Stromal cell of bone marrow (primary cell): ENCODE data around the gene MARK1.
"Not testable (repeated sequence)": the region's sequence is repeated elsewhere in the genome, so short reads cannot be mapped to it uniquely, and the experiment has no call there.

Source experiments
- DNase-seq: peaks from one replicate; pipeline ENCODE4 v3.0.0-alpha.2; 2012; ENCODE audit warnings: low read depth

Gene MARK1

GRCh38 chr1:220528679-220529501 lies 954 bp downstream of the MARK1 start:
- no peak for DNase-seq

GRCh38 chr1:220529521-220530020 lies 1.6 kb downstream of the MARK1 start:
- no peak for DNase-seq

GRCh38 chr1:220533504-220534109 lies 5.7 kb downstream of the MARK1 start:
- no peak for DNase-seq

GRCh38 chr1:220544901-220545303 lies 17.0 kb downstream of the MARK1 start:
- peak; percentile 1 for DNase-seq

GRCh38 chr1:220550811-220551399 lies 23.0 kb downstream of the MARK1 start:
- DNase-seq = no peak

GRCh38 chr1:220551718-220552117 lies 23.8 kb downstream of the MARK1 start:
- no peak for DNase-seq

GRCh38 chr1:220552672-220553260 lies 24.8 kb downstream of the MARK1 start:
- DNase-seq = no peak

- no peak for DNase-seq
Measured at GRCh38 chr1:220556641-220557040, 28.7 kb downstream of the MARK1 start.

- DNase-seq = no peak
Measured at GRCh38 chr1:220563564-220563963, 35.6 kb downstream of the MARK1 start.

GRCh38 chr1:220564216-220564615 lies 36.3 kb downstream of the MARK1 start:
- no peak for DNase-seq

- DNase-seq = no peak
Measured at GRCh38 chr1:220565670-220566069, 37.7 kb downstream of the MARK1 start.

- DNase-seq = no peak
Measured at GRCh38 chr1:220566869-220567268, 38.9 kb downstream of the MARK1 start.

- no peak for DNase-seq
Measured at GRCh38 chr1:220572416-220572815, 44.5 kb downstream of the MARK1 start.

- DNase-seq = no peak
Measured at GRCh38 chr1:220573836-220574235, 45.9 kb downstream of the MARK1 start.

GRCh38 chr1:220575718-220576497 lies 48.0 kb downstream of the MARK1 start:
- DNase-seq = no peak

GRCh38 chr1:220577926-220578325 lies 50.0 kb downstream of the MARK1 start:
- DNase-seq = no peak

GRCh38 chr1:220579317-220579716 lies 51.4 kb downstream of the MARK1 start:
- DNase-seq = no peak

GRCh38 chr1:220592714-220593113 lies 64.8 kb downstream of the MARK1 start:
- DNase-seq = no peak

- no peak for DNase-seq
Measured at GRCh38 chr1:220594356-220594755, 66.4 kb downstream of the MARK1 start.

GRCh38 chr1:220595179-220595578 lies 67.2 kb downstream of the MARK1 start:
- DNase-seq = no peak

- DNase-seq = no peak
Measured at GRCh38 chr1:220604926-220605325, 77.0 kb downstream of the MARK1 start.

- not testable (repeated sequence) for DNase-seq
Measured at GRCh38 chr1:220605651-220606050, 77.7 kb downstream of the MARK1 start.
